ENCODE measurements around the gene WDR55.
A peak's percentile ranks its signal among the peaks of the same experiment; 100 is the strongest.
"Not testable (repeated sequence)": the region's sequence is repeated elsewhere in the genome, so short reads cannot be mapped to it uniquely, and the experiment has no call there.

Gene WDR55

GRCh38 chr5:140664359-140665119 lies at the start of gene WDR55:
Gene WDR55 (plus strand): TSS chr5:140664904. CDS start chr5:140664913, 9 bp downstream.
- CTCF ChIA-PET = interaction anchor here (3.7 kb wide), 1 partner anchor 291 kb away, joined by 11 read pairs; no protein-coding TSS in a partner anchor

GRCh38 chr5:140622301-140622700 lies 42.4 kb upstream of the WDR55 start:
- ChIA-PET CTCF (interaction anchor here (0.9 to 1.7 kb wide), 2 partner anchors 10 to 12 kb away, joined by 4 to 5 read pairs; partner anchors contain the start of gene CD14), POLR2A (no interaction called here)
- no peak for DNase-seq (ENCODE audit: low read depth, low spot score)
- H3K4me3 ChIP-seq (ENCODE audit: low read depth, low read length) = no peak overlapping the region
- no peak for TF ChIP-seq CTCF (IDR thresholded peaks at IDR 0.05; ENCODE audit: insufficient read depth, low read length, missing control alignments)

More at GRCh38 chr5:140664359-140665119, at the start of gene WDR55:
- DNase-seq (ENCODE audit: low read depth, low spot score) = peak; percentile 37
- TF ChIP-seq CTCF (IDR thresholded peaks at IDR 0.05; ENCODE audit: insufficient read depth, low read length, missing control alignments) = no peak
- H3K4me3 ChIP-seq (ENCODE audit: low read depth, low read length) = peak within 1 kb of the TSS; percentile 96
- POLR2A ChIA-PET = interaction anchor here (0.5 to 3.5 kb wide), 10 partner anchors 17 to 117 kb away, joined by 3 to 18 read pairs (median 4); partner anchors contain the start of genes APBB3, EIF4EBP3, HARS1 and HARS2

- CTCF ChIA-PET = interaction anchor here (1.7 kb wide), 1 partner anchor 10 kb away, joined by 4 read pairs; the partner anchor contains the start of gene CD14
- DNase-seq (ENCODE audit: low read depth, low spot score); H3K4me3 ChIP-seq (ENCODE audit: low read depth, low read length); POLR2A ChIA-PET: not testable (repeated sequence)
Measured at GRCh38 chr5:140623061-140623460, 41.6 kb upstream of the WDR55 start.

- CTCF ChIA-PET = interaction anchor here (0.9 kb wide), 1 partner anchor 11 kb away, joined by 3 read pairs; no protein-coding TSS in a partner anchor
- POLR2A ChIA-PET; DNase-seq (ENCODE audit: low read depth, low spot score); H3K4me3 ChIP-seq (ENCODE audit: low read depth, low read length): not testable (repeated sequence)
Measured at GRCh38 chr5:140624886-140625285, 39.8 kb upstream of the WDR55 start.

GRCh38 chr5:140627972-140628371 lies 36.7 kb upstream of the WDR55 start:
- ChIA-PET POLR2A (no interaction called here), CTCF (no interaction called here)

GRCh38 chr5:140628711-140629110 lies 36.0 kb upstream of the WDR55 start:
- no peak overlapping the region for H3K4me3 ChIP-seq (ENCODE audit: low read depth, low read length)
- ChIA-PET POLR2A (no interaction called here), CTCF (no interaction called here)
- no peak for TF ChIP-seq CTCF (IDR thresholded peaks at IDR 0.05; ENCODE audit: insufficient read depth, low read length, missing control alignments)
- DNase-seq (ENCODE audit: low read depth, low spot score) = no peak

More at GRCh38 chr5:140627972-140628371, 36.7 kb upstream of the WDR55 start:
- no peak for DNase-seq (ENCODE audit: low read depth, low spot score)
- TF ChIP-seq CTCF (IDR thresholded peaks at IDR 0.05; ENCODE audit: insufficient read depth, low read length, missing control alignments) = no peak
- no peak overlapping the region for H3K4me3 ChIP-seq (ENCODE audit: low read depth, low read length)

GRCh38 chr5:140630292-140631035 lies 34.2 kb upstream of the WDR55 start:
- no peak overlapping the region for H3K4me3 ChIP-seq (ENCODE audit: low read depth, low read length)
- DNase-seq (ENCODE audit: low read depth, low spot score) = no peak
- CTCF ChIA-PET = interaction anchor here (0.8 to 1.7 kb wide), 5 partner anchors 8 to 258 kb away, joined by 3 to 9 read pairs (median 3); partner anchors contain the start of gene EIF4EBP3
- TF ChIP-seq CTCF (IDR thresholded peaks at IDR 0.05; ENCODE audit: insufficient read depth, low read length, missing control alignments) = no peak
- POLR2A ChIA-PET = interaction anchor here (0.9 kb wide), 1 partner anchor 17 kb away, joined by 3 read pairs; the partner anchor contains the start of genes IK and NDUFA2

All from AG04449 (cell line).